ENCODE measurements around the gene NCMAP. TPM values are rescaled to one million over a fixed set of nuclear protein-coding genes. Genes with fewer than 3 reads are reported as not detected.
"Not testable (repeated sequence)": the region's sequence is repeated elsewhere in the genome, so short reads cannot be mapped to it uniquely, and the experiment has no call there.

Gene NCMAP
- total RNA-seq, 1 donor from 2014 or later = under 0.01 TPM

DNA sequence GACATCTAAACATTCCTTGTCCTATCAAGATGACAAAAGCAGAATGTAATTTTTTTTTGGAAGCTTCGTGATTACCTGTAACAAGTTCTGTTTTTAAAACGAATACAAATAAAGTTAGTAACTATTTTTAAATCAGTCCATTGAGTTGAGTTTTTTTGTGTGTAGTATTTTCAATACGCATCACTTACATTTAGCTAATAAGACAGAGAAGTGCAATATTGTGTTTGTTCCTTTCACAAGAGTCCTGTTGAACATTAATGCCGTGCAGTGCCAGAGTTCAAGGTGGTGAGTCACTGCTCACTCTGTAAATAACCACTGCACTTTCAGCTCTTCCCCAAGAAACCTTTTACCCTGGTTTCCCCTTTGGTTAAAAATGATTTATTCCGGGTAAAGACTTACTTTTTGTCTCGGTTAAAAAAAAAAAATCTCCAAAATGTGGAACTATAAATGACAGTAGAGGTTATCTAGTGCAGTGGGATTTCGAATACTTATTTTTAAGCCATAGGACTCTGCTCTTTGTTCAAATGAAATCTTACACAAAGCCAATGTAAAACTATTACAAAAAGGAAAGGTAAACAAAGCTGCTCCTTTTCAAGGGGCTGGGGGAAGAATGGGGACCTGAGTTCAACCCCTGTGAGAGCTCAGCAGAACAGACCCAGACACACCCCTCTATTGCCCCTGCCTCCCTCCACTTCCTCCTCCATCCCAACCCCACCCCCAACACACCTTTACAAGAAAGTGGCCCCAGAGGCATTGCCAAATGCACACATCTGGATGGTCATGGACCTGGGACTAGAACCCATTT lies 14.8 kb upstream of the NCMAP start:
- DNase-seq (ENCODE audit: low spot score in 2 of 2) (no peak), FAIRE-seq (no peak)

DNA sequence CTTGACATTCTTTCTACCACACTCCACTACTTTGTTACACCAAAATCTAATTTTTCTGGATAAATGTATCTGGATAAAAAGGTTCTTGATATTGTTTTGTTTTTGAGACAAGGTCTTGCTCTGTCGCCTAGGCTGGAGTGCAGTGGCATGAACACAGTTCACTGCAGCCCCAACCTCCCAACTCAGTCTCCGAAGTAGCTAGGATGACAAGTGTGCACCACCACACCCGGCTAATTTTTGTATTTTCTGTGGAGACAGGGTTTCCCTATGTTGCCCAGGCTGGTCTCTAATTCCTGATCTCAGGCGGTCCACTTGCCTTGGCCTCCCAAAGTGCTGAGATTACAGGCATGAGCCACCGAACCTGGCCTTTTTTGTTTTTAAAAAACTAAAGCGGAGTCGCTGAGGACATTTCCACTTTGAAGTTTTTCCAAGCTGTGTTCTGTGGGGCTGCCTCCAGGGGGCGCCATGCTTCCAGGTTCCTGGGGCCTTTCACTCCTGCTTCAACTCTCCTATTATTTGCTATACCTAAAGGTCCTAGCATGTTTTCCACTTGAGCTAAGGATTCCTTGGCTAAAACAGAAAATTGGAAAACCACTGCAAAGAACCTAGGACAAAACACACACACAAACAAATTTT lies 14.1 kb upstream of the NCMAP start:
- DNase-seq (ENCODE audit: low spot score in 2 of 2) (no peak), FAIRE-seq (no peak)

DNA sequence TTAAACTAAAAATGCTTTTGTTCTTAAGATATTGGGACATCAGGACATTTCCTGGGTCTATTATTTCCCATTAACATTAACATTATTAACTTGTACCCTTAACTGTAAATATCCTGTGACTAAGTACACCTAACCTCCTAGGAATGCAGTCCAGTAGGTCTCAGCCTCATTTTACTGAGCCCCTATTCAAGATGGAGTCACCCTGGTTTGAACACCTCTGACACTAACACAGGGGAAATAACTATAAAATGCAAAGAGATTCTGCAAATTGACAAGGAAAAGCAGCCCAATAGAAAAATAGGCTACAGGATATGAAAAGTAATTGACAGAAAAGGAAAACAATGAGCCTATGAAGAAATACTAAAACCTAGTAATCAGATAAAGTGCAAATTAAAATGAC lies 11.6 kb upstream of the NCMAP start:
- FAIRE-seq (no peak), DNase-seq (ENCODE audit: low spot score in 2 of 2) (no peak)

DNA sequence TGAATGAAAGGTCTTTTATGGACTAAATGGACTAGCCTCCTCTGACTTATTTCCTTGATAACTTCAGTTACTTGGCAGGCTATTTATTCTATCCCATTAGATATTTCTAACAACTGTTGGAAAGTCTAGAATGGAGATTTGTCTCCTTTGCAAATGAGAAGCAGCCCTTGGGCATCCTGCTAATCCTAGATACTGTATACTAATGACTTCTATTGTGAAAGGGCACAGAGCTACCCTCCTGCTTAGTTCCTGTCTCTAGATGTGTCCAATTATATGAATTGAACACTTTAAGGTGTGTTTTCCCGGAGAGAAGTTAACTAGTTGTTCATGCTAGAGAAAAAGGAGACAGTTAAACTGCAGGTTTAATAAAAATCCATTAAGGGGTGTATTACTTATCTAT lies 10.2 kb upstream of the NCMAP start:
- FAIRE-seq = no peak
- DNase-seq (ENCODE audit: low spot score in 2 of 2) = no peak

DNA sequence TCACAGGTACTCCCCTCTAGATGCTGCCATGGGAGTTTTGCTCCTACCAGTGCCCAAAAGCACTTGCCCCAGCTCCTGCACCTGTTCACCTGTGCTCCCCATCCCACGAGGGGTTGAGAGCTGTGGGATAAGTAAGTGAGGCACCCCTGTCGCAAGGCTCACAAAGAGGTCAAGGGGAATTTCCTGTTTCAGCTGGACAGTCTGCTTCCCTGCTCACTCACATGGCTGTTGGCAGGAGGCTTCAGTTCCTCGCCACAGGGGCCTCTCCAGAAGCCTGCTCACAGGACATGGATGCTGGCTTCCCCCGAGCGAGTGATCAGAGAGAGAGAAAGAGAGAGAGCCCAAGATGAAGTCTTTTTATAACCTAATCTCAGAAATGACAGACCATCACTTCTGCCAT lies 8.7 kb upstream of the NCMAP start:
- FAIRE-seq (no peak), DNase-seq (ENCODE audit: low spot score in 2 of 2) (no peak)

DNA sequence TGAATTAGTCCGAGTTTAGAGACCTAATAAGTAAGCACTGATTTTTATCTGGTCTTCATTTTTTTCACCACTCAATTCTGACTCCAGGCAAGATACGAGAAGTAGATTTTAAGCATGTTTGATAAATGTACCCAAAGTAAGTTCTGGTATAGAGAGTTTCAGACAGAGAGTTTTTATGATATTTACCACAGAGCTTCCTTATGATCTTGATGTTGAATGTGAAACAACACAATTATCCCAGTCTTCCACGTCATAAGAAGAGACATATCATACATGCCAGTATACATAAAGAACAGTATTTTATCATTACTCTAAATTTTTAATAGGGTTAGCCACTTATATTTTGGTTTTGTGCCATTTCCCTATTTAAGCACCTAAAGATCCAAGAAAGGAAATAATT lies 7.8 kb upstream of the NCMAP start:
- FAIRE-seq (no peak), DNase-seq (ENCODE audit: low spot score in 2 of 2) (no peak)

DNA sequence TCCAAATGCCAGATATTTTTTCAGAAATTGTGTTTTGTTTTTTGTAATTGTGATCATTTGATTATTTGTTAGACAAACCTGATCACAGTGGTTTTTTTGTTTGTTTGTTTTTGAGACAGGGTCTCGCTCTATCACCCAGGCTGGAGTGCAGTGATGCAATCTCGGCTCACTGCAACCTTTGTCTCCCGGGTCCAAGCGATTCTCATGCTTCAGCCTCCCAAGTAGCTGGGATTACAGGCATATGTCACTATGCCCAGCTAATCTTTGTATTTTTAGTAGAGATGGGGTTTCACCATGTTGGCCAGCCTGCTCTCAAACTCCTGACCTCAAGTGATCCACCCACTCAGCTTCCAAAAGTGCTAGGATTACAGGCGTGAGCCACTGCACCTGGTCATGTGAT lies 6.7 kb upstream of the NCMAP start:
- not testable (repeated sequence) for DNase-seq (ENCODE audit: low spot score in 2 of 2); FAIRE-seq

DNA sequence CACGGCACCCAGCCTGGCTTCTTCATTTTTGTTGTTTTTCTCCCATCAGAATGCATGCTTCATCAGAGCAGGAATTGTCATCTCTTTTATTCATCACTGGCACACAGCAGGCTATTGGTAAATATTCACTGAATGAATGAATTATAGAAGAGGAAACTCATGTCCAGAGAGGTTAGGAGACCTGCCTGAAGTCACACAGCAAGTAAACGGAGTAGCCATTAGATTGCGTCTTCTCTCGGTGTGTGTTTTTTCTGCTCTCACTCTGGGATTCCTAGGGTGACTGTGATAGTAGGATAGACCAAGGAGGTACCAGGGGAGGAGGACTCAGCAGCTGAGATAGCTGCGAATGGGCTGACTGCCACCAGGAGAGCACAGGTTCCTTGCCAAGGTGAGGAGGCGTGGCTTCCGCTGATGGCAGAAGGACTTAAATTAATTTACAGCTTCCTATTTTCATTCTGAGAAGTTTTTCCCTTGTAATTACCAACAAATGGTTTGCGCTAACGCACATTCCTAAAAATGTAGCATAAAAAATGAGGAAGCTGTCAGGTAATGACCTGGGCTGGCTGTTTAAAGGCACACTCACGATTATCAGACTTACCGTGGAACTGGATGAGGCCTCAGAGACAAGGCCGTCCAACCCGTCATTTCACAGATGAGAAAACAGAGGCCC lies 4.5 kb upstream of the NCMAP start:
- no peak for DNase-seq (ENCODE audit: low spot score in 2 of 2)
- no peak for FAIRE-seq

DNA sequence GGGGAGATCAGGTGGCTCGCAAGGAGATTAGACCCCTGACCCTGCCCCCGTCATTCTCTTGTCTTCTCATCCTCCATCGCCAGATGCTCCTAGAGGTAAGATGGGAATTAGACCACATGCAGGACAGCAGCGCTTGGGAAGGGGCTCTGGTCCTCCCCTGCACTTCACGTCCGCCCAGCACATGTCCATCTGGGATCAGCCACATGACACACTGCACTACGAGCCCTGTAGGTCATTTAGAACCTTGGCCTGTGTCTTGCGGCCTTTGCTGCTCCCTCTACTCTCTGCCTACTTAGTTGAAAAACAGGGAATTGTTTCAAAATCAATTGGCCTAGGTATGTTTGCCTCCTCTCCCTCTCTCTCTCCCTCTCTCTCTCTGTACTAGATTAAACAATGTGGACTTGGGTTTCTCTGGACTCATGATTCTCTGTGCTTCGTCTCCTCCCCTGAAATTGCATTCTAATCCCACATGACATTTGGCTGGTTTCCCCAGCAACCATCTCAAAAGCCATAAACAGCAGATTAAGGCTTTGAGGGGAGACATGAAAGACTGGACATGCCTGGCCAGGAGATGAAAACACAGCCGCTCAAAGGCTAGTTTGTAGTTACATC lies 3.8 kb upstream of the NCMAP start:
- DNase-seq (ENCODE audit: low spot score in 2 of 2) = no peak
- no peak for FAIRE-seq

DNA sequence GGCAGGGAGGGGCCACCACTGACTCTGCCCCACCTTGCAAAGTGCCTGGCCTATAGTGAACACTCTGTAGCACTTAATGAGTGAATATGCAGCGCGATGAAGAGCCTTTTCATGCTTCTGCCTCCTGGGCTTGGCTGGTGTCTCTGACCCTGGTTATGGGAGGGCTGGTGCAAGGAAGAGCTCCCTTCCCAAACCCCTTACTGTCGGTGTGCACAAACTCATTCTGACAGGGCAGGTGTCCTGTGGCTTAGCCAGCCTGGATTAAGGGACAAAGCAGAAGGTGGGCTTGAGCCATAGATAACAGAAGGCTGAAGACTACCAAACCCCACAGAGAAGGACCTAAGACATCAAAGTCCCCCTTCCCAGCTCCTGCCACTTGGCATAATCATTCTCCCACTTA lies 2.0 kb upstream of the NCMAP start:
- DNase-seq (ENCODE audit: low spot score in 2 of 2) = no peak
- no peak for FAIRE-seq

DNA sequence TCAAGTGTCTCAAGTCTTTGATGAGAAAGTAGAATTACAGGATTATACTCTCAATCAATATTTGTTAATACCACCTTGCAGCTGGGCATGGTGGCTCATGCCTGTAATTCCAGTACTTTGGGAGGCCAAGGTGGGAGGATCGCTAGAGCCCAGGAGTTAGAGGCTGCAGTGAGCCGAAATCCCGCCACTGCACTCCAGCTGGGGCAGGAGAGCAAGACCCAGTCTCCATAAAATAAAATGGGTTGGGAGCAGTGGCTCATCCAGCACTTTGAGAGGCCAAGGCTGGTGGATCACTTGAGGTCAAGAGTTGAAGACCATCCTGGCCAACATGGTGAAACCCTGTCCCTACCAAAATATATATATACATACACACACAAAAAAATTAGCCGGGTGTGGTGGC lies 1.2 kb upstream of the NCMAP start:
- FAIRE-seq = no peak
- no peak for DNase-seq (ENCODE audit: low spot score in 2 of 2)

DNA sequence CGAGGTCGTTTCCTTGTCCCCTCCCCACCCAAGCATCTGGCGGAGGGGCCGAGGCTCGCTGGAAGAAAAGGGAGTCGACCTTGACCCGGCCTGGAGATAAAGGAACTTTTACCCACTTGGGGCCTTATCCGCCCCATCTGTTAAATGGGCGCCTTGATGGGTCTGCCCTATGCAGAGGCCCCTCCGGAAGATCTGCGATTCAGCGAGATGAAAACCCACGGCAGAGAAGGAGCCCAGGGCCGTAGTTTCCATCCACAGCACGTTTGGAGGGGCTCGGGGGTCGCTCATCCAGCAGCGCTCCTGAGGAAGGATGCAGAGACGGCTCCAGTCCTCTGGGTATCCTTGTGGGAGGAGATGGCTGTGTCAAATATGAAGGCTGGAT lies 518 bp downstream of the NCMAP start:
- DNase-seq (ENCODE audit: low spot score in 2 of 2) (no peak), FAIRE-seq (no peak)

DNA sequence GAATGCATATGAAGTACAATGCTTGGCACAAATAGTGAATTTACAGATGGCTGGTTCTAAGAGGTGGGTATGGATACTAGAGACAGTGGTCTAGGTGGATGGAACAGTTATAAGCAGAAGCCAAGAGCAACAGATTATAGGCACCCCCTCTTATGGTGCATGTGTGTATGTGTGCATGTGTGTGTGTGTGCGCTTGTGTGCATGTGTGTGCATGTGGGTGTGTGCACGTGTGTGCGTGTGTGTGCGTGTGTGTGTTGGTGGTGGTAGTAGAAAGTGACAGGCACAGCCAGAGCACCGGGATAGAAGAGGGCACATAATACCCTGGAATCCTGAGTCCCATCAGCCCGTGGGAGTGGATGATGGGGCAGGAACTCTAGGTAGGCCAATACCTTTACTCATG lies 1.3 kb downstream of the NCMAP start:
- DNase-seq (ENCODE audit: low spot score in 2 of 2) (no peak), FAIRE-seq (no peak)

DNA sequence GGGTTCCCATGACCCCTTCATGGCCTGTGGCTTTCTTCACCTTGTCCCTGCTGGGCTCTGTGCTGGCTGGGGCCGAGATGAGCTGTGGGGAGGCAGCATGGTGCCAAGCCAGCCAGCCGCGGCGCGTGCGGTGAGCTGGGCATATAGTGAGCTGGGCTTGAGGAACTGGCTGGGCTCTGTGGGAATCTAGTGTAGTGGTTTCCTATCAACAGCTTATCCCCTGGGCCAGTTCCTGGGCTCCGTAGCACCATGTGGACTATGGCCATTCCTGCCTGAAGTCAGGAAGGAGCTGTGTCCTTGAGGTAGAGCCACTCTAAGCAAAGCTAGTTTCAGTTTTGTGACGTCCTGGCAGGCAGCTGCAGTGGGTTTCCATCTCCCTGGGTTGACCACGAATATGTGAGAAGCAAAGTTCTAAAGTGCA lies 1.8 kb downstream of the NCMAP start:
- FAIRE-seq (no peak), DNase-seq (ENCODE audit: low spot score in 2 of 2) (no peak)

DNA sequence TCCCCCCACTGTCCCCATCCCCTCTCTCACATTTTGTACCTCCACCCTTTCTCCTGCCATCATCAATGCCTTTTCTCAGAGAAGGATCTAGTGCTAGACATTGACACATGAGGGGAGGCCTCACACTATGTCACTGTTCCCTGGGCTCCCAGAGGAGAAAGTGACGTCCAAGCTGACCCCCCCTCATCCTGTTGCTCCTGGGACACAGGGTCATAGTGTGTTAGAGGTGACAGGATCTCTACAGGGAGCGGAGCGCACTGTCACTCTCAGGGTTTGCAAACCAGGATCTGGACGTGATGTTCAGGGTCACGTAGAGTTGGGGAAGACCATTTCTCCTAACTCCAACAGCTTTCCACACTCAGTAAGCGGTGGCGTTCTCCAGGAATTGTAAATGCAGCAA lies 2.6 kb downstream of the NCMAP start:
- FAIRE-seq (no peak), DNase-seq (ENCODE audit: low spot score in 2 of 2) (no peak)

DNA sequence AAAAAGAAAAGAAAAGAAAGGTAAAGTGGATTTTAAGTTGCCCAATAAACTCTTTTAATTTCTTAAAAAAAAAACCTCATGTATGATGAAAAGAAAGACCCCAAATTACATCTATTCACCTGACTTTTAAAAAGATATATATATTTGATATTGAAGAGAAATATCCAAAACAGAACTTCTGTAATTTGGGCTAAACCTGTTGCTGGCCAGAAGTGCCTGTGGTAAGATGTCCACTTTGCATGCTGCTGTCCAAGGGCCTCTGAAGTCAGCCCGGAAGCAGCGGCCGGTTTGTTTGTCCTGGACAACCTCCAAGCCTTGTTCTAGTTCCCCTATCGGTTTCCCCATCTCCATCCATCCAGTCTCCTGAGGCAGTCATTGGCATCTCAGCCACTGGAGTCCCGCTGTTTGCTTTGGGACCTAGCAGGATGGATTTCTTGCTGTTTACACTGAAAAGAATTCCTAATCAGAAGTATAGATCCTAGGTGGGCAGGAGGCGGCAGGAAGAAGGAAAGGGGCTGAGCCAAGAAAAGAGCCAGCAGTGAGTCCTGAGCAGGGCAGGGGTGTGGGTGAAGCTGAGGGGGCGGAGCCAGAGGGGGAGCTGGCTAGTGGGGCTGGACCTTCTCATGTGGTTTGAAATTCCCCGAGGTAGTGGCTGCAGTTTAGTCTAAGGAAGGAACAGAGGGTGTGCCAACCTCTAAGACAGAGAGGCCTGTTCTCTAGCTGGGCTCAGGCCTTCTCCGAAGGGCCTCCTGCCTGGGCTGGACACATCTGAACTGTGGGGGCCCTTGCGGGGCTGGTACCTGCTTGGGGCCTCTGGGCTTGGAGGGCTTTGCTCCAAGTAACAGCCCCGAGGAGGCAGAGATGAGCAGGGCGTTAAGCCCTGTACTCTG lies 3.3 kb downstream of the NCMAP start:
- DNase-seq (ENCODE audit: low spot score in 2 of 2) (peak; percentile 53 to 54), FAIRE-seq (no peak)

DNA sequence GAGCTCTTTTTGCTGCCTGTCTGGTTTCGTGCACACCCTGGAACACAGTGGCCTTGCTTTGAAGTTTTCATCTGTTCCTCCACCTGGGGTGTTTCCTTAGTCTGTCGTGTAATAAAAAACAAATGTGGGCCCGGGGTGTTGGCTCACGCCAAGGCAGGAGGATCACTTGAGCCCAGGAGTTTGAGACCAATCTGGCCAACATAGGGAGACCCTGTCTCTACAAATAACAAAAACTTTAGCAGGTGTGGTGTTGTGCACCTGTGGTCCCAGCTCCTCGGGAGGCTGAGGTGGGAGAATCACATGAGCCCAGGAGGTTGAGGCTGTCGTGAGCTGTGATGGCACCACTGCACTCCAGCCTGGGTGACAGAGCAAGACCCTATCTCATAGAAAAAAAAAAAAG lies 4.5 kb downstream of the NCMAP start:
- FAIRE-seq = no peak

DNA sequence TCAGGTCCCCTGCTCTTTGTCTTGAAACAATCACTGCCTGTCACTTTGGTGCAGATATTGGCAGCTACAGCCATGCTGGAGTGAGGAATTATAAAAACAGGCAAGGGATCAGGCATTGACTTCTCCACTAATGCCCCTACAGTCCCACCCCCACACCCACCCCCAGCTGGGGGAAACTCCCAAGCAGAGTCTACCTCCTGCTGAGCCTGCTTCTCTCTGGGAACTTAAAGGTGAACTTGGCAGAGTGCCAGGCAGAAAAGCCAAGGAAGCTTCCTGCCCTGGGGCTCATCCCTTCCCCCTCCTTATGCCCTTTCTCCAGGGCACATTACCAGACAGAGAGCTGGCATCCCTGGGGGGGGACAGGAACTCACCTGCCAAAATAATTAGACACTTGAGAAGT lies 6.7 kb downstream of the NCMAP start:
- FAIRE-seq = no peak
- no peak for DNase-seq (ENCODE audit: low spot score in 2 of 2)

More for the DNA sequence above, 4.5 kb downstream of the NCMAP start:
- no peak for DNase-seq (ENCODE audit: low spot score in 2 of 2)

DNA sequence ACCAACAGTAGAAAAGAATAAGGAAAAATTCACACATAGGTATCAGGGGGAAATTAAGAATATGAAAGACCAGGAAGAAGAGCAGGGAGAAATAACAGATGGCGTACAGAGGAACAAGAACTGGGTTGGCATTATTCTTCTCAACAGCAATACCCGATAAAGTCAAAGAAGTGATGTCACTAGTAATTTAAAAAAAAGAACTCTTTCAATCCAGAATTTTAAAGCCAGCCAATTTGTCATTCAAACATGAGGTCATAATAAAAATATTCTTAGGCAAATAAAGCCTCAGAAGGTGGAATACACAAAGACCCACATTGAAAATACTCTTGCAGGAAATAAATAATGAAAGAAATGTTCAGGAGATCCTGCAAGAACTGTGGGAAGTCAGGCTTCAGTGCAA lies 8.8 kb downstream of the NCMAP start:
- FAIRE-seq = no peak

DNA sequence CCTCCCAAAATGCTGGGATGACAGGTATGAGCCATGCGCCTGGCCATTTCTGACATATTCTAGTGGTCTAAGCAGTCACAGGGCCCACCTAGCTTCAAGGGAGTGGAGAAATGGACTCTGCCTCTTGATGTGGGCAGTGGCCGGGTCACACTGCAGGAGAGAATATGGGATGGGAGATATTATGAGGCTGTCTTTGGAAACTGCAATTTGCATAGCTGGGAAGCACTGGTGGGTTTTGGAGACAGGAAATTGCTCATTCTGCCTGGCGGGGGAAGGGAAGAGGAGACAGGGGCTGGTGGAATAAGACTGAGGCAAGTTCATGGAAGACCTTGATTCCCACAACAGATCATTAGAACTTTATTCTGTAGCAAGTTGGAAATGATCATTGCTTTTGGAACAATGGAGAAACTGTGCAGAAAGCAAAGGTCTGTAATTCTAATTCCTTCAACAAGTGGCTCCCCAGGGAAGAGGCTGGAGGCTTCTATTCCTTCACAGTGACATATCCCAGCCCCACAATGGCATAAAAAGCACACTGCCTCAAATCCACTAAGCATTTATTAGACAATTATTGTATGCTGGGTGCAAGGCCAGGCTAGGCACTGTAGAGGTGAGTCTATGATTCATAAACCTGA lies 10.5 kb downstream of the NCMAP start:
- no peak for DNase-seq (ENCODE audit: low spot score in 2 of 2)

More for the DNA sequence above, 8.8 kb downstream of the NCMAP start:
- DNase-seq (ENCODE audit: low spot score in 2 of 2) = no peak

More for the DNA sequence above, 10.5 kb downstream of the NCMAP start:
- FAIRE-seq = no peak

Data from frontal cortex (tissue), 4 donors.